Muscle of back (tissue), 11 donors: ENCODE results near the gene RAB31. TPM values are rescaled to one million over a fixed set of nuclear protein-coding genes. Genes with fewer than 3 reads are reported as not detected.

Experiments
- DNase-seq, 3 donors: peaks; one replicate each; pipeline versions ENCODE4 v3.0.0 to v3.0.0-alpha.2; 2013
- polyA plus RNA-seq, 10 donors: library from polyadenylated mRNA; unstranded; fragments of 120-200 nt; gene quantifications; one replicate each; pipeline ENCODE4 v1.2.1, GENCODE V29; 2013; ENCODE audit not compliant: insufficient read length in 10 of 10

RAB31 gene
- polyA plus RNA-seq, 10 donors, result 27.0 to 37.1 (median 33.2) TPM

DNA sequence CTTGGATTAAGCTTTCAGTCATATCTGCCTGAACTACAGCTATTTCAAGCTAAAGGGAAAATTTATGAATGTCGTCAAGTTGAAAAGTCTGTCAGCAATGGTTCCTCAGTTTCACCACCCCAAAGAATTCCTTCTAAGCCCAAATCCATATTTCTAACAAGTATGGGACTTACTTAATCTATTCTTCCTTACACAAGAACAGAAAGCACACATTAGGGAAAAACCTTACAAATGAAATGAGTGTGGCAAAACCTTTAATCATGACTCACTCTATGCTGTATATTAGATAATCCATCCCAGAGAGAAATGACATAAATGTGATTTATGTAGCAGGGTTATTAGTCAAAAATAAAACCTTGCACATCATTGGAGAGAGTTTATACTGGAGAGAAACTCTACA lies 78.9 kb downstream of the RAB31 start:
- no peak for DNase-seq

DNA sequence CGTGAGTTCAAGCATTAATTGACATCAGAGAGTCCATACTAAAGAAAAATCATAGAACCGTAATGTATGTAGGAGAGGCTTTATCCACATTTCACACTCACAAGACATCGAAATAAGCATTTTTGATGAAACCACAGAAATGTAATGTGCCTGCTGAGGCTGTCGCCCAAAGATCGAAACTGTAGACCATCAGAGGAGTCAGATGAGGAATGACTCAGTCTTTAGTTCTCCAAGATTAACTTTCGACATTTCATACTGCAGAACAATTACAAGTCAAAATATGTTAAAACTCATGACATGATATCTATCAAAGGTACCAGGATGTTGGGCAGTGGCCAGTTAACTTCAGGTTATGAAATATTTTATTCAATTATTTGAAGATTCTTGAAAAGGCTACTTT lies 79.6 kb downstream of the RAB31 start:
- DNase-seq, result peak in 1 of 3 donors; percentile 70

- DNase-seq, result no peak
Measured at GRCh38 chr18:9788140-9788539, 80.0 kb downstream of the RAB31 start.

DNA sequence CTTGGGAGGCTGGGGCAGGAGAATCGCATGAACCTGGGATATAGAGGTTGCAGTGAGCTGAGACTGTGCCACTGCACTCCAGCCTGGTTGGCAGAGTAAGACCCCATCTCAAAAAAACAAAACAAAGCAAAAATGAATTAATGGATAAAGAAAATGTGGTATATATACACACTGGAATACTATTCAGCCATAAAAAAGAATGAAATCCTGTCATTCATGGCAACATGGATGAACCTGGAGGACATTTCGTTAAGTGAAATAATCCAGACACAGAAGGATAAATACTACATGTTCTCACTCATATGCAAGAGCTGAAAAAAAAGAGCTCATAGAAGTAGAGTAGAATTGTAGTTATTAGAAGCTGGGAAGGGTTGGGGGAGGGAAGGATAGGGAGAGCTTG lies 80.8 kb downstream of the RAB31 start:
- DNase-seq, result no peak

DNA sequence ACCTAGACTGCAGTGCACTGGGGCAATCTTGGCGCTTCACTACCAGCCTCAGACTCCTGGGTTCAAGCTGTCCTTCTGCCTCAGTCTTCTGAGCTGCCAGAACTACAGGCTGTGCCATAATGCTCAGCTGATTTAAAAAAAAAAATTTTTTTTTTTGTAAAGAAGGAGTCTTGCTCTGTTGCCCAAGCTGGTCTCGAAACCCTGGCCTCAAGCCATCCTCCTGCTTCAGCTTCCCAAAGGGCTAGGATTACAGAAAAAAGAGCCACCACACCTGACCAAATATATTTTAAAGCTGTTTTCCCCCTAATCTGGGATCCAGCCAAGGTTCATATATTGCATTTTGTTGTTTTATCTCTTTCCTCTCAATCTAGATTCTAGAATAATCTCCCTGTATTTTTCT lies 82.2 kb downstream of the RAB31 start:
- DNase-seq, result no peak

- DNase-seq, result no peak
Measured at GRCh38 chr18:9791991-9792390, 83.9 kb downstream of the RAB31 start.

DNA sequence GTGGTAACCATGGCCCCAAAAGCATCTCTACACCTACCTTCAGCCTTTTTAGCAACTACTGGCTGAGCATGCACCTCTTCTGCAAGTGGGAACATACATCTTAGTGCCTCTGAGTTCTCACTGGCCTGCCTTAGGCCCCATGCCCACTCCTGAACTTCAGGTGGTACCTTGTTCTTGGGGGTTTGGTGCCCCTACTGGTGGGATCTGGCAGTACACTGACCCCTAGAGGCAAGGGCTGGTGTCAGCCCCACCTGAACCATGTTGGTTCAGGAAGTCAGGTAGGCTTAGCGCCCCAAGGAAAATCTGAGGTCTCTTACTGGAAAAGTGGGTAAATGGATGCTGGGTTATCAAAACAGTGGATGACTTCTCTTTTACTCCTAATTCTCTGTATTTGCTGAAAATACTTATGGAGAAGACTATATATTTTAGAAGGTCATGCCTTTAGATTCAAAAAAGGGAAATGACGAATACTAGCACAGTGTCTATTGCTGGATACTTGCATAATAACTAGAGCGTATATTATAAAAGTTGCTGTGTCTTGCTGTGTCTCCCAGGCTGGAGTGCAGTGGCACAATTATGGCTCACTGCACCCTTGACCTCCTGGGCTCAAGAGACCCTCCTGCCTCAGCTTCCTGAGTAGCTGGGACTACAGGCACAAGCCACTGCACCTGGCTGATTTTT lies 84.6 kb downstream of the RAB31 start:
- no peak for DNase-seq

- no peak for DNase-seq
Measured at GRCh38 chr18:9796011-9796410, 87.9 kb downstream of the RAB31 start.

DNA sequence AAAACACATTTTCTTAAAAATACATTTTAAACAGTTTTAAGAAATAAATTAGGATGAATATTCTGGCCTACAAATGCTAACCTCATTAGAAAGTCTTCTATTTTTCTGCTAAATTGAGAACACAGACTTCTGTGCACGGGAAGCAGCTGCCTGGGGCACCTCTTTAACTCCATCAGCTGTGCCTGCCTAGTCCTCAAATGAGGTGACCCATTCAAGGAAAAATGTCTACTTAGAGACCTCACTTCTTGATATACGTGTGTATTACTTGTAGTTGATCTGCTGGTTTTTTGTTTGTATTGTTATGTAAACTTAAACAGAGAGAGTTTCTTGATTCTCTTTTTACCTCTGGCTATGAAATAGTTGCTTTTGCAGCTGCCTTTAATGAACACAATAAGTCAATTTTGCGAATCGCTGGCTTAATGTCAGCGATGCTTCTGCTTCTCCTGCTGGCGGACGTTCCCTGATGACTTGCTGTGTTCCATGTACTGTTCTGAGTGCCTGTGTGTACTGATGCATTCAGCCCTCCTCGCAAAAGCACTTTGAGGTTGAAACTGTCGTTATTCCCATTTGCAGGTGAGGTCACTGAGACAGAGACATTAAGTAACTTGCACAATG lies 88.9 kb downstream of the RAB31 start:
- peak; percentile 53 to 89 (median 79) for DNase-seq

DNA sequence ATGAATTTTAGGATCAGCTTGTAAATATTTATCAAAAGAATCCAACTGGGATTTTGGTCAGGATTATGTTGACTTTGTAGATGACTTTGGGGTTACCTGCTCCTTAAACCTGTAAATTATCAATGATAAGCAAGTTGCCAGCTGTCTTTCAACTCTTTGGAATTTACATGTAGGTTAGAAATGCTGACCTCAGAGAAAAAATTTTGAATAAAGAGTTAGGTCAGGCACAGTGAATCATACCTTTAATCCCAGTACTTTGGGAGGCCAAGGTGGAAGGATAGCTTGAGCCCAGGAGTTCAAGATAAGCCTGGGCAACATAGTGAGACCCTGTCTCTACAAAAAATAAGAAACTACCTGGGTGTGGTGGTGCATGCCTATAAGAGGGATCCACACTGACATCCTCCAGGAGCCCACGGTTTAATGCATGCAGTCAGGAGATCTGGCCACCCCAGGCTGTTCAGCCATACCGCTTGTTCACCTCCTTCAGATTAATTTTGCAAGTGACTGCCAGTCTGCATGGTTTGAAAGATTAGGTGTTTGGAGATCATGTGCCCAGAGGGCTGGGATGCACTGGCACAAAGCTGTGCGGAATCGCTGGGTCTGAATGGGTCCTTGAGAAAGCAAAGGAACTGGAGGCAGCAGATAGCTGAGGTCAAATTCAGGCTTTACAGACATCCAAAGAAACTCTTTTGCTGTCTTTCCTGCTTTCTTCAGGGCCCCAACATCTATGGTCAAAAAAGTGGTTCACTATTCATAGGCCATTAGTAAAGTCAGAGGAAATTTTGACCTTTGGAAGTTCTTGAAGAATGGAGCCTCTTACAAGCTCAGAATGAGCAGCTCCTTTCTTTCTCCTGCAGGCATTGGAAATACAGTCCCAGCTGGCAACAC lies 94.3 kb downstream of the RAB31 start:
- no peak for DNase-seq

DNA sequence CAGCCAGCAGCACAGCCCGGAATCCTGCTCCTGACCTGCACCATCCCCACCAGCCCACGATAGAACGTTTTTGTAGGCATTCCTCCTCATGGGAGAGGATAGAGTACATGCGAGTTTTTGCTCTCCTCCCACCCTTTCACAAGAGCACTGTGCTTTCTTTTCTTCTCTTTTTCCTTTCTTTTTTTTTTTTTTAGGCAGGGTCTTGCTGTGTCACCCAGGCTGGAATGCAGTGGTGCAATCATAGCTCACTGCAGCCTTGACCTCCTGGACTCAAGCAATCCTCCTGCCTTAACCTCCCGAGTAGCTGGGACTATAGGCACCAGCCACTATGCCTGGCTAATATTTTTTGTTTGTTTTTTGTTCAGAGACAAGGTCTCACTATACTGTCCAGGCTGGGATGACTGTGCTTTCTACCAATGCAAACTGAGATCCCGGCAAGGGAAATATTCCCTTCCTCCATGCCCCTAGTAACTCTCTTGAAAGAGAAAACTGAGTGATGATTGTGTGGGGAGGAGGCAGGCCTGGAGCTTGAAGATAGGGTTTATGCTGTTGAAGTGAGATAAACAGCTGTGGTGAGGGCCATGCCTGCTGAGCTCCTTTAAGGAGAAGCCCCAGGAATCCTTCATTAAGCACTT lies 95.1 kb downstream of the RAB31 start:
- DNase-seq, result no peak

DNA sequence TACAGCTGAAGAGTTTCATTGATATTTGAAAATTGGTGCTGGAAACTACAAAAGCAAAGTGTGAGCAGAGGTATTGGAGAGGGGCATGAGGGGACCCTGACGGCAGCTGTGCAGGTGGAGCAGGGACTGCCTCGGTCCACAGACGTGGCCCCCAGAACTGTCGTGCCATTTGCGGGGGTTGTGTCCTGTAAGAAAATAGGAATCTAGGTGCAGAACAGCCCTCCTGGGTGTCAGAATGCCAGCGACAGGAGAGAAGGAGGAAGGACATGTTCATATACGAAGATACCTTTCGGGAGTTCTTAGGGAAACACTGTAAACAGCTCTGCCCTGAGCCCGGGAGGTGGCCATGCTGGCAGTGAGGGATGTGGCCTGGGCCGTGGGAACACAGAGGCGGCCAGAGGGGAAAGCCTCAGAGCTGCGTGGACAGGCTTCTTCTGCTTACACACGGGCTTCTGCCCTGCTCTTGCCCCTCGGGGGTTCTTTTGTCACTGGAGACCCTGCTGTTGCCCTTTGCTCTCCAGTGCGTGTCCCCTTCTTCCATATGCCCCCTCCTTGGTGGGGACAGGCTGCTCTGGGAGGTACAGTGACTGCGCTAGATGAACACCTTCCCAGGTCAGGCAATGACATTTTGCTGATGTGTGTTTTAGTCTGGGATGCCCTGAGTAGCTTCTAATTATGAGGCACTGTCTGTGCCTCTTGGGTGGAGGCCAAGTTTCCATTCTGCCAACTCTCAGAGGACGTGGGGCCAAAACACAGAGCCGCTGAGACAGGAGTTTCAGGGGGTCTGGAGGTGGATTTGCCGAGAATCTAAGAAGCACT lies 95.8 kb downstream of the RAB31 start:
- peak in 1 of 3 donors; percentile 65 for DNase-seq

DNA sequence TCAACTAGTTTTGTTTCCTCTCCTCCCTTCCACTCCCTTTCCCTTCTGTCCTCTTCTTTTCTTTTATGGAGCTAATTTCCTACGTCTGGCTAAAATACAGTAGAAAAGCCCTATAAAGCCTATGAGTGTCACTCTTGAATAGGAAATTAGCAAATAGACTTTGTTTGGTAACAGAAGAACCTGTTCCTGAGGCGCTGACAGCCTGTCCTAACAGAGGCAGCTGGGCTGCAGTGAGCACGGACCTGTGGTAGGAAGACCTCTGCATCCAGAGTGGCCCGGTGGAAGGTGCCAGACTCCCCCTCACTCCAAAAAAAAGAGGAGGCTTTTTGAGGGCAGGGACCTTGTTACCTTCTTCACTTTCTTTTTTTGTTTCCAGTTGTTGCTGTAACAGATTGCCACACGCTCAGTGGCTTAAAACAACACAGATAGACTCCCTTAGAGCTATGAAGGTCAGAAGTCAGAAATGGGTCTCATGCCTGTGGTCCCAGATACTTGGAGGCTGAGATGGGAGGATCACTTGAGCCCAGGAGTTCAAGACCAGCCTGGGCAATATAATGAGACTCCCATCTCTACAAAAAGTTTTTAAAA lies 96.5 kb downstream of the RAB31 start:
- no peak for DNase-seq

GRCh38 chr18:9806905-9807304 lies 98.8 kb downstream of the RAB31 start:
- DNase-seq, result no peak

- peak in 2 of 3 donors; percentile 71 to 89 for DNase-seq
Measured at GRCh38 chr18:9808295-9809241, 100.5 kb downstream of the RAB31 start.

- DNase-seq, result peak in 1 of 3 donors; percentile 50
Measured at GRCh38 chr18:9809697-9810096, 101.6 kb downstream of the RAB31 start.

DNA sequence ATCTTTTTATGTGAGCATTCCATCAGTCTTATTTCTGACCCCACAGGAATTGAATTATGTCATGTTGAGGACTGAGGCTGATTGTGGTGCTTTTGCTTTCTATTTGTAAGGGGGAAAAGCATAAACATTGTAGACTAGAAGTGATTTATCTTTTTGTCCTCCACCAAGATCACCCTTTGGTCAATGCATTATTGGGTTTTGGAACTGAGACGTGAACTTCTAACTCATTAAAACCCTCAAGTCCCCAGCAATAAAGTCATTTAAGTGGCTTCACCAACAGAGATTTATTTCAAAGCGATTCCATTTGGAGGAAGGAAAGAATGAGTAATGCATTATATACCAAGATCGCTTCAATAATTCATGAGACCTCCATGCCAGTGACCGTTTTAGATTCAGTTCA lies 102.2 kb downstream of the RAB31 start:
- peak in 1 of 3 donors; percentile 56 for DNase-seq

GRCh38 chr18:9810994-9811705 lies 103.0 kb downstream of the RAB31 start:
- DNase-seq, result peak in 1 of 3 donors; percentile 72

- DNase-seq, result no peak
Measured at GRCh38 chr18:9811978-9812377, 103.9 kb downstream of the RAB31 start.
